ENCODE data around the gene CWF19L1.

CWF19L1 gene

DNA sequence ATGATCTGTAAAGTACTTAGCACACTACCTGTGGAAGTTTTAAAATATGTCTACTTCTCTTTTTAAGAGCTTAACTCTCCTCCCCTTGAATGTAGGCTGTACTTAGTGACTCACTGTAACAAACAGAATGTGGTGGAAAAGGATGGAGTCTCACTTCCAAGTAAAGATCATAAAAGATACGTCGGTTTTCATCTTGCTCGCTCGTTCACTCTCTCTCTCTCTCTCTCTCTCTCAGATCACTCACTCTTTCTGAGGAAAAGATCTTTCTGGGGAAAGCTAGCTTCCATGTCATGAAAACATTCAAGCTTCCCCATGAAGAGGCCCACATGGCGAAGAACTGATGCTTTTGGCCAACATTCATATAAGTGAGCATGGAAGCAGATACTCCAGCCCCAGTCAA lies 43.6 kb downstream of the CWF19L1 start:
- H3K4me1 ChIP-seq (ENCODE audit: control insufficient read depth, low read length): peaks cover 17% of the 10 kb centered on the region
- peaks cover 34% of the 10 kb centered on the region for H3K79me2 ChIP-seq (ENCODE audit: control insufficient read depth, low read length)
- no peak overlapping the region for H3K27ac ChIP-seq (ENCODE audit: low read depth, low read length)
- no peaks in the 10 kb centered on the region for H3K9me3 ChIP-seq (ENCODE audit: control insufficient read depth, insufficient read depth, low read length)
- no peaks in the 10 kb centered on the region for H3K27me3 ChIP-seq (ENCODE audit: control insufficient read depth, low read length)
- TF ChIP-seq EZH2phosphoT487 (IDR thresholded peaks at IDR 0.05; ENCODE audit: borderline replicate concordance, low read length): no peak
- TF ChIP-seq, protein P1, sequence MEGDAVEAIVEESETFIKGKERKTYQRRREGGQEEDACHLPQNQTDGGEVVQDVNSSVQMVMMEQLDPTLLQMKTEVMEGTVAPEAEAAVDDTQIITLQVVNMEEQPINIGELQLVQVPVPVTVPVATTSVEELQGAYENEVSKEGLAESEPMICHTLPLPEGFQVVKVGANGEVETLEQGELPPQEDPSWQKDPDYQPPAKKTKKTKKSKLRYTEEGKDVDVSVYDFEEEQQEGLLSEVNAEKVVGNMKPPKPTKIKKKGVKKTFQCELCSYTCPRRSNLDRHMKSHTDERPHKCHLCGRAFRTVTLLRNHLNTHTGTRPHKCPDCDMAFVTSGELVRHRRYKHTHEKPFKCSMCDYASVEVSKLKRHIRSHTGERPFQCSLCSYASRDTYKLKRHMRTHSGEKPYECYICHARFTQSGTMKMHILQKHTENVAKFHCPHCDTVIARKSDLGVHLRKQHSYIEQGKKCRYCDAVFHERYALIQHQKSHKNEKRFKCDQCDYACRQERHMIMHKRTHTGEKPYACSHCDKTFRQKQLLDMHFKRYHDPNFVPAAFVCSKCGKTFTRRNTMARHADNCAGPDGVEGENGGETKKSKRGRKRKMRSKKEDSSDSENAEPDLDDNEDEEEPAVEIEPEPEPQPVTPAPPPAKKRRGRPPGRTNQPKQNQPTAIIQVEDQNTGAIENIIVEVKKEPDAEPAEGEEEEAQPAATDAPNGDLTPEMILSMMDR (IDR thresholded peaks at IDR 0.05; ENCODE audit: low read depth, low read length, poor library complexity, severe bottlenecking): no peak
- H3K9me2 ChIP-seq (replicated peaks; ENCODE audit: control insufficient read depth, low read length): no peaks in the 10 kb centered on the region
- peaks cover 62% of the 10 kb centered on the region for H3K36me3 ChIP-seq (ENCODE audit: control insufficient read depth, low read length)
- no peaks in the 10 kb centered on the region for H4K20me1 ChIP-seq (ENCODE audit: control insufficient read depth, insufficient read depth, low read depth, low read length)
- H3F3A ChIP-seq (ENCODE audit: control insufficient read depth, insufficient read depth): no peaks in the 10 kb centered on the region
- no peak overlapping the region for H3K4me2 ChIP-seq (ENCODE audit: low read length)
- no peak overlapping the region for H3K4me3 ChIP-seq (ENCODE audit: low read length)

DNA sequence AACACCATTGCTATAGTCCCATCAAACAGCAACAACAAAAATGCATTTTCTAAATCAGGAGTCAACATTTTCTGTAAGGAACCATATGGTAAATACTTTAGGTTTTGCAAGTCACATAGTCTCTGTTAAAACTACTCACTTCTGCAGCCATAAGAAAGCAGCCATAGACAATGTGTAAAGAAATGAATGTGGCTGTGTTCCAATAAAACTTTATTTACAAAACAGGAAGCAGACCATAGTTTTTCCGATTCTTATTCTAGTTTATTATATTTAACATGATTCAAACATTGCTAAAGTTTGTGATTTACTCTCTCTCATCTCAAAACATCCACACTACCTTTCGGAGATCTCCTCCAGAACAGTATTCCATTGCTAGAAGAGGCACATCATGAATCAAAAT lies 44.9 kb downstream of the CWF19L1 start:
- H3K36me3 ChIP-seq (ENCODE audit: control insufficient read depth, low read length): peaks cover 74% of the 10 kb centered on the region
- H3K4me2 ChIP-seq (ENCODE audit: low read length): no peak overlapping the region
- H3K4me3 ChIP-seq (ENCODE audit: low read length): no peak overlapping the region
- no peaks in the 10 kb centered on the region for H3F3A ChIP-seq (ENCODE audit: control insufficient read depth, insufficient read depth)
- H3K4me1 ChIP-seq (ENCODE audit: control insufficient read depth, low read length): peaks cover 8% of the 10 kb centered on the region
- no peaks in the 10 kb centered on the region for H4K20me1 ChIP-seq (ENCODE audit: control insufficient read depth, insufficient read depth, low read depth, low read length)
- H3K79me2 ChIP-seq (ENCODE audit: control insufficient read depth, low read length): peaks cover 20% of the 10 kb centered on the region
- no peak overlapping the region for H3K27ac ChIP-seq (ENCODE audit: low read depth, low read length)
- H3K9me2 ChIP-seq (replicated peaks; ENCODE audit: control insufficient read depth, low read length): no peaks in the 10 kb centered on the region
- TF ChIP-seq EZH2phosphoT487 (IDR thresholded peaks at IDR 0.05; ENCODE audit: borderline replicate concordance, low read length): no peak
- TF ChIP-seq, protein P1 (IDR thresholded peaks at IDR 0.05; ENCODE audit: low read depth, low read length, poor library complexity, severe bottlenecking): no peak
- H3K27me3 ChIP-seq (ENCODE audit: control insufficient read depth, low read length): no peaks in the 10 kb centered on the region
- H3K9me3 ChIP-seq (ENCODE audit: control insufficient read depth, insufficient read depth, low read length): no peaks in the 10 kb centered on the region

DNA sequence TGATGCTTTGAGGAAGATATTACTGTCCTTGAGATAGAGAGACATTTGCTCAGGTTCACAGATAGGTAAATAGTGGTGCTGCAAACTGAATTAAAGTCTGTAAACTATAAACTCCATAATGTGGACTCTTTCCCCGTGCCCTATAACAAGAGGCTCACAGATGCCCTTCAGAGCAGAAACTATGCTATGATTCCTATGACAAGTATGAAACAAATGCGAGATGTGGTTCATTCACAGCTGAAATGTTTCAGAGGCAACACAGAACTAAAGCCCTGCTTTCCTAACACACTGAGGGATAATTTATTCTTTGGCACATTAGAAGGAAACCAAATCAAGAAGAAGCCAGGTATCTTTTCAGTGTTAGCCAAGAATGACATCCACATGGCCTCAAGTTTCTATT lies 51.4 kb downstream of the CWF19L1 start:
- H3K27ac ChIP-seq (ENCODE audit: low read depth, low read length): no peak overlapping the region
- H3K36me3 ChIP-seq (ENCODE audit: control insufficient read depth, low read length): peaks cover 83% of the 10 kb centered on the region
- H3K9me3 ChIP-seq (ENCODE audit: control insufficient read depth, insufficient read depth, low read length): no peaks in the 10 kb centered on the region
- TF ChIP-seq, protein P1 (IDR thresholded peaks at IDR 0.05; ENCODE audit: low read depth, low read length, poor library complexity, severe bottlenecking): no peak
- TF ChIP-seq EZH2phosphoT487 (IDR thresholded peaks at IDR 0.05; ENCODE audit: borderline replicate concordance, low read length): no peak
- no peaks in the 10 kb centered on the region; the same call in 1 of the 2 replicates for H4K20me1 ChIP-seq (ENCODE audit: control insufficient read depth, insufficient read depth, low read depth, low read length)
- H3K9me2 ChIP-seq (replicated peaks; ENCODE audit: control insufficient read depth, low read length): no peaks in the 10 kb centered on the region
- no peak overlapping the region for H3K4me2 ChIP-seq (ENCODE audit: low read length)
- no peaks in the 10 kb centered on the region for H3K4me1 ChIP-seq (ENCODE audit: control insufficient read depth, low read length)
- H3K27me3 ChIP-seq (ENCODE audit: control insufficient read depth, low read length): no peaks in the 10 kb centered on the region
- H3K4me3 ChIP-seq (ENCODE audit: low read length): no peak overlapping the region
- no peaks in the 10 kb centered on the region for H3F3A ChIP-seq (ENCODE audit: control insufficient read depth, insufficient read depth)
- H3K79me2 ChIP-seq (ENCODE audit: control insufficient read depth, low read length): no peaks in the 10 kb centered on the region

DNA sequence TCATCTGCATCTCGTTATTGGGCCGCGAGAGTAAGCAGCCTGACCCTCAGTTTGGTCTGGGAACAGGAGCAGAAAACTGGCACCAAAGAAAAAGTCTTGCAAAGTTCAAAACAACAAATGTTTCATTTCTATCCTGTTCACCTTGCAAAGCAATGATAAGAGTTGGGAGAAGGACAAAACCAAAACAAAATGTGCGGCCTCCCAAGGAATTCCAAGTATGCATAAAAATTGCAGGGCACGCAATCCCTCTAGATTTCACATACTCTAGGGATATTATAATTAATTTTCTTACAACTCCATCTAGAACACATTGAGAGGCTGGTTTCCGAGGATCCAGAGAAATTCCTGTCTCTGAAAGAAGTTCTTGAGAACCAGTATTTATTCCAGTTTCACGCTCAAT lies 58.1 kb downstream of the CWF19L1 start:
- Histone ChIP-seq H3K4me2 (ENCODE audit: low read length) (no peak overlapping the region), H3K27ac (ENCODE audit: low read depth, low read length) (no peak overlapping the region), H3F3A (ENCODE audit: control insufficient read depth, insufficient read depth) (no peaks in the 10 kb centered on the region), H3K4me1 (ENCODE audit: control insufficient read depth, low read length) (no peaks in the 10 kb centered on the region), H3K9me2 (replicated peaks; ENCODE audit: control insufficient read depth, low read length) (no peaks in the 10 kb centered on the region), H3K36me3 (ENCODE audit: control insufficient read depth, low read length) (peaks cover 78% of the 10 kb centered on the region), H4K20me1 (ENCODE audit: control insufficient read depth, insufficient read depth, low read depth, low read length) (no peaks in the 10 kb centered on the region), H3K27me3 (ENCODE audit: control insufficient read depth, low read length) (no peaks in the 10 kb centered on the region), H3K9me3 (ENCODE audit: control insufficient read depth, insufficient read depth, low read length) (no peaks in the 10 kb centered on the region), H3K79me2 (ENCODE audit: control insufficient read depth, low read length) (no peaks in the 10 kb centered on the region), H3K4me3 (ENCODE audit: low read length) (no peak overlapping the region)
- TF ChIP-seq, protein P1 (IDR thresholded peaks at IDR 0.05; ENCODE audit: low read depth, low read length, poor library complexity, severe bottlenecking): no peak
- TF ChIP-seq EZH2phosphoT487 (IDR thresholded peaks at IDR 0.05; ENCODE audit: borderline replicate concordance, low read length): no peak

Data from DOHH2 (cell line).